HepG2 (cell line): ENCODE data around the gene MAN1A1. TPM values are rescaled to one million over a fixed set of nuclear protein-coding genes. Genes with fewer than 3 reads are reported as not detected.
A peak's percentile ranks its signal among the peaks of the same experiment; 100 is the strongest.

ENCODE experiments used
- BHLHE40 ChIP-seq: IDR thresholded peaks from 2 replicates; pipeline ENCODE4 v1.6.1; 2011; ENCODE audit warnings: low read length, improper control_type of control experiment
- CREB3 ChIP-seq: sonication (generic); formaldehyde crosslinking; IDR thresholded peaks from 2 replicates; pipeline ENCODE4 v1.5.0; 2020; ENCODE audit warnings: missing genetic modification reagents
- GLMP ChIP-seq: sonication (generic); formaldehyde crosslinking; IDR thresholded peaks from 2 replicates; pipeline ENCODE4 v1.9.0; 2021; ENCODE audit warnings: missing genetic modification reagents, mild to moderate bottlenecking, borderline replicate concordance
- HNRNPLL ChIP-seq: fragments of 200-400 bp; formaldehyde crosslinking; IDR thresholded peaks from 2 replicates; pipeline ENCODE4 v1.6.1; 2017; ENCODE audit warnings: mild to moderate bottlenecking, low read depth, low read length; ENCODE audit not compliant: poor library complexity, severe bottlenecking
- MTF1 ChIP-seq: sonication (generic); formaldehyde crosslinking; IDR thresholded peaks from 2 replicates; pipeline ENCODE4 v1.5.0; 2020; ENCODE audit warnings: missing genetic modification reagents
- POGK ChIP-seq: sonication (generic); formaldehyde crosslinking; conservative IDR thresholded peaks from 2 replicates; pipeline ENCODE4 v1.8.0; 2022; ENCODE audit warnings: mild to moderate bottlenecking, moderate library complexity, missing genetic modification reagents
- REL ChIP-seq: sonication (generic); formaldehyde crosslinking; conservative IDR thresholded peaks from 2 replicates; pipeline ENCODE4 v1.8.0; 2022; ENCODE audit warnings: mild to moderate bottlenecking, missing genetic modification reagents, moderate library complexity
- RORA ChIP-seq: sonication (generic); formaldehyde crosslinking; IDR thresholded peaks from 2 replicates; pipeline ENCODE4 v1.5.0; 2020; ENCODE audit warnings: mild to moderate bottlenecking, missing genetic modification reagents, moderate library complexity
- SMARCC2 ChIP-seq: fragments of 450-650 bp; IDR thresholded peaks from 2 replicates; pipeline ENCODE4 v1.6.1; 2017; ENCODE audit warnings: antibody characterized with exemption, mild to moderate bottlenecking
- ZBTB37 ChIP-seq: sonication (generic); formaldehyde crosslinking; IDR thresholded peaks from 2 replicates; pipeline ENCODE4 v1.4.0; 2020; ENCODE audit warnings: mild to moderate bottlenecking, missing genetic modification reagents
- ZNF564 ChIP-seq: sonication (generic); formaldehyde crosslinking; IDR thresholded peaks from 2 replicates; pipeline ENCODE4 v1.8.1; 2023; ENCODE audit warnings: mild to moderate bottlenecking, missing genetic modification reagents
- ZNF605 ChIP-seq: sonication (generic); formaldehyde crosslinking; IDR thresholded peaks from 2 replicates; pipeline ENCODE4 v1.8.0; 2022; ENCODE audit warnings: mild to moderate bottlenecking, missing genetic modification reagents
- ZNF75D ChIP-seq: sonication (generic); formaldehyde crosslinking; IDR thresholded peaks from 2 replicates; pipeline ENCODE4 v1.8.1; 2023; ENCODE audit warnings: missing genetic modification reagents, mild to moderate bottlenecking, borderline replicate concordance
- ZNF839 ChIP-seq: sonication (generic); formaldehyde crosslinking; IDR thresholded peaks from 2 replicates; pipeline ENCODE4 v1.4.0; 2020; ENCODE audit warnings: missing genetic modification reagents, mild to moderate bottlenecking, borderline replicate concordance
- polyA plus RNA-seq, 8 experiments: library from polyadenylated mRNA; depleted of rRNA in 3 of 8; stranded (reverse) in 7 of 8; unstranded in 1 of 8; fragments of >200 nt; fragmentation: Illumina TruSeq in 4 of 8; extraction: Trizol in 4 of 8; gene quantifications; 2 replicates each; pipeline versions ENCODE4 v1.2.1 to v1.2.3, GENCODE V29; 2011 to 2016; ENCODE audit warnings: low read depth in 4 of 8, missing spikeins in 1 of 8, mixed read lengths in 1 of 8; ENCODE audit not compliant: insufficient read depth in 1 of 8
- total RNA-seq, 5 experiments: library from RNA; depleted of rRNA; stranded (reverse); fragments of >200 nt; fragmentation: Illumina TruSeq; extraction: Trizol; gene quantifications; 2 replicates each; pipeline ENCODE4 v1.2.3, GENCODE V29; 2016; ENCODE audit warnings: low read depth in 1 of 5
- TF ChIP-seq, protein P1 (sequence below): sonication (generic); formaldehyde crosslinking; IDR thresholded peaks from 2 replicates; pipeline ENCODE4 v1.5.0; 2020; ENCODE audit warnings: mild to moderate bottlenecking, missing genetic modification reagents, borderline replicate concordance

MAN1A1 gene
- total and polyA plus RNA-seq, 2 of the 13 experiments (the other 11 are each of a cell fraction or from before 2014, with no cell fraction given), result 156 to 236 TPM

DNA sequence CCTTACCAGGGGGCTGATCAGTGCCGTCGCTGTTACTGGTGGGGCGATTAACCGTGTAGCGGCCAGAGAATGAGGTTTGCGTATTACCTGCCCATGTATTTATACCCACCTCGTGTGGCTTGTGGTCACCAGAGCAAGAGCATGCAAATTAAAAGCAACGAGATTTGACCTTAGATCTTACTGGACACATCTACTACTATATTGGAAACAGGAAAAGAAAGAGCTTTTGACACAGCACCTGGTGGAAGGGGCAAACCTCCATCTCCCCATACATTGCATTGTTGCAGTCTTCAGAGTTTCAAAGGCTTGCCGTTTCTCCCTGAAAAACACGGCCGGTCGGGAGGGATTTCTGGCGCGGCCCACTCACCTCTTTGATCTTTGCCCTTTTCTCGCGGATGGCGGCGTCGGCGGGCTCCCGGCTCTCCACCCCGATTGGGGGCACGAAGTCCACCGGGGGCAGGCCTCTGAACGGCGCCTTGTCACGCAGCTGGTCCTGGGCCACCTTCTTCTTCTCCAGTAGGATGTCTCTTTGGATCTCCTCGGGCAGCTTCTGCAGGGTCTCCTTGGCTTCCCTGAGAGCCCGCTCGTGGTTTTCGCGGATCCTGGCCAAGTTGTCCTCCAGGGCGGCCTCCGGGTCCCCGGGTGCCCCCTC, 1.3 kb downstream of the MAN1A1 start (continued):
- TF ChIP-seq, protein P1, sequence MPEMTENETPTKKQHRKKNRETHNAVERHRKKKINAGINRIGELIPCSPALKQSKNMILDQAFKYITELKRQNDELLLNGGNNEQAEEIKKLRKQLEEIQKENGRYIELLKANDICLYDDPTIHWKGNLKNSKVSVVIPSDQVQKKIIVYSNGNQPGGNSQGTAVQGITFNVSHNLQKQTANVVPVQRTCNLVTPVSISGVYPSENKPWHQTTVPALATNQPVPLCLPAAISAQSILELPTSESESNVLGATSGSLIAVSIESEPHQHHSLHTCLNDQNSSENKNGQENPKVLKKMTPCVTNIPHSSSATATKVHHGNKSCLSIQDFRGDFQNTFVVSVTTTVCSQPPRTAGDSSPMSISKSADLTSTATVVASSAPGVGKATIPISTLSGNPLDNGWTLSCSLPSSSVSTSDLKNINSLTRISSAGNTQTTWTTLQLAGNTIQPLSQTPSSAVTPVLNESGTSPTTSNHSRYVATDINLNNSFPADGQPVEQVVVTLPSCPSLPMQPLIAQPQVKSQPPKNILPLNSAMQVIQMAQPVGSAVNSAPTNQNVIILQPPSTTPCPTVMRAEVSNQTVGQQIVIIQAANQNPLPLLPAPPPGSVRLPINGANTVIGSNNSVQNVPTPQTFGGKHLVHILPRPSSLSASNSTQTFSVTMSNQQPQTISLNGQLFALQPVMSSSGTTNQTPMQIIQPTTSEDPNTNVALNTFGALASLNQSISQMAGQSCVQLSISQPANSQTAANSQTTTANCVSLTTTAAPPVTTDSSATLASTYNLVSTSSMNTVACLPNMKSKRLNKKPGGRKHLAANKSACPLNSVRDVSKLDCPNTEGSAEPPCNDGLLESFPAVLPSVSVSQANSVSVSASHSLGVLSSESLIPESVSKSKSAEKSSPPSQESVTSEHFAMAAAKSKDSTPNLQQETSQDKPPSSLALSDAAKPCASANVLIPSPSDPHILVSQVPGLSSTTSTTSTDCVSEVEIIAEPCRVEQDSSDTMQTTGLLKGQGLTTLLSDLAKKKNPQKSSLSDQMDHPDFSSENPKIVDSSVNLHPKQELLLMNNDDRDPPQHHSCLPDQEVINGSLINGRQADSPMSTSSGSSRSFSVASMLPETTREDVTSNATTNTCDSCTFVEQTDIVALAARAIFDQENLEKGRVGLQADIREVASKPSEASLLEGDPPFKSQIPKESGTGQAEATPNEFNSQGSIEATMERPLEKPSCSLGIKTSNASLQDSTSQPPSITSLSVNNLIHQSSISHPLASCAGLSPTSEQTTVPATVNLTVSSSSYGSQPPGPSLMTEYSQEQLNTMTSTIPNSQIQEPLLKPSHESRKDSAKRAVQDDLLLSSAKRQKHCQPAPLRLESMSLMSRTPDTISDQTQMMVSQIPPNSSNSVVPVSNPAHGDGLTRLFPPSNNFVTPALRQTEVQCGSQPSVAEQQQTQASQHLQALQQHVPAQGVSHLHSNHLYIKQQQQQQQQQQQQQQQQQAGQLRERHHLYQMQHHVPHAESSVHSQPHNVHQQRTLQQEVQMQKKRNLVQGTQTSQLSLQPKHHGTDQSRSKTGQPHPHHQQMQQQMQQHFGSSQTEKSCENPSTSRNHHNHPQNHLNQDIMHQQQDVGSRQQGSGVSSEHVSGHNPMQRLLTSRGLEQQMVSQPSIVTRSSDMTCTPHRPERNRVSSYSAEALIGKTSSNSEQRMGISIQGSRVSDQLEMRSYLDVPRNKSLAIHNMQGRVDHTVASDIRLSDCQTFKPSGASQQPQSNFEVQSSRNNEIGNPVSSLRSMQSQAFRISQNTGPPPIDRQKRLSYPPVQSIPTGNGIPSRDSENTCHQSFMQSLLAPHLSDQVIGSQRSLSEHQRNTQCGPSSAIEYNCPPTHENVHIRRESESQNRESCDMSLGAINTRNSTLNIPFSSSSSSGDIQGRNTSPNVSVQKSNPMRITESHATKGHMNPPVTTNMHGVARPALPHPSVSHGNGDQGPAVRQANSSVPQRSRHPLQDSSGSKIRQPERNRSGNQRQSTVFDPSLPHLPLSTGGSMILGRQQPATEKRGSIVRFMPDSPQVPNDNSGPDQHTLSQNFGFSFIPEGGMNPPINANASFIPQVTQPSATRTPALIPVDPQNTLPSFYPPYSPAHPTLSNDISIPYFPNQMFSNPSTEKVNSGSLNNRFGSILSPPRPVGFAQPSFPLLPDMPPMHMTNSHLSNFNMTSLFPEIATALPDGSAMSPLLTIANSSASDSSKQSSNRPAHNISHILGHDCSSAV (CRISPR knock-in tag), result no peak
- TF ChIP-seq ZNF605 (CRISPR knock-in tag), result peak; percentile 92
- no peak for TF ChIP-seq ZNF75D
- TF ChIP-seq GLMP, result no peak
- TF ChIP-seq ZNF564 (CRISPR knock-in tag), result peak; percentile 60; the same call in 1 of the 2 replicates
- no peak for TF ChIP-seq CREB3 (CRISPR knock-in tag)
- TF ChIP-seq BHLHE40, result no peak
- TF ChIP-seq MTF1 (CRISPR knock-in tag), result no peak
- TF ChIP-seq HNRNPLL, result peak; percentile 54
- TF ChIP-seq SMARCC2, result no peak
- TF ChIP-seq POGK, result peak; percentile 41
- TF ChIP-seq RORA, result no peak
- no peak for TF ChIP-seq ZNF839
- TF ChIP-seq ZBTB37 (CRISPR knock-in tag), result no peak; the same call in 1 of the 2 replicates
- no peak for TF ChIP-seq REL (CRISPR knock-in tag)
